Spleen (tissue), 11 donors: ENCODE results near the gene TDRD1. TPM values are rescaled to one million over a fixed set of nuclear protein-coding genes. Genes with fewer than 3 reads are reported as not detected.
"Not testable (repeated sequence)": the region's sequence is repeated elsewhere in the genome, so short reads cannot be mapped to it uniquely, and the experiment has no call there.

ENCODE experiments used
- DNase-seq: peaks from one replicate; pipeline ENCODE4 v3.0.0-alpha.2; 2020
- H3K27ac ChIP-seq, 8 donors: fragments of 200-600 bp; sonication (generic) in 7 of 8; 1 replicate in 4 of 8; 2 replicates in 4 of 8; pipeline versions ENCODE4 v1.5.0 to v1.8.0; 2016 to 2021; ENCODE audit warnings: inconsistent platforms in 4 of 8, mild to moderate bottlenecking in 4 of 8, moderate library complexity in 1 of 8
- H3K27me3 ChIP-seq, 7 donors: fragments of 200-600 bp; sonication (generic) in 6 of 7; replicated peaks in 1 of 7; 1 replicate in 4 of 7; 2 replicates in 3 of 7; pipeline versions ENCODE4 v1.5.0 to v1.8.0; 2016 to 2021; ENCODE audit warnings: inconsistent platforms in 3 of 7, mild to moderate bottlenecking in 1 of 7
- H3K36me3 ChIP-seq, 6 donors: fragments of 200-600 bp; sonication (generic) in 5 of 6; 1 replicate in 4 of 6; 2 replicates in 2 of 6; pipeline versions ENCODE4 v1.5.0 to v1.8.0; 2016 to 2021; ENCODE audit warnings: inconsistent platforms in 2 of 6
- H3K4me1 ChIP-seq, 6 donors: fragments of 200-600 bp; sonication (generic) in 5 of 6; 1 replicate in 3 of 6; 2 replicates in 3 of 6; pipeline versions ENCODE4 v1.5.0 to v1.8.0; 2016 to 2021; ENCODE audit warnings: inconsistent platforms in 3 of 6
- H3K4me3 ChIP-seq, 8 donors: fragments of 200-600 bp; sonication (generic) in 7 of 8; 1 replicate in 4 of 8; 2 replicates in 4 of 8; pipeline versions ENCODE4 v1.5.0 to v1.8.0; 2016 to 2021; ENCODE audit warnings: inconsistent platforms in 4 of 8, mild to moderate bottlenecking in 4 of 8, moderate library complexity in 2 of 8
- H3K9me3 ChIP-seq, 8 donors: fragments of 200-600 bp; sonication (generic) in 7 of 8; 1 replicate in 4 of 8; 2 replicates in 4 of 8; pipeline versions ENCODE4 v1.5.0 to v1.8.0; 2016 to 2021; ENCODE audit warnings: inconsistent platforms in 4 of 8
- POLR2A ChIP-seq, 3 donors: fragments of 450-650 bp; IDR thresholded peaks; one replicate each; pipeline ENCODE4 v1.5.1; 2017; ENCODE audit warnings: antibody characterized with exemption in 3 of 3, mild to moderate bottlenecking in 1 of 3
- POLR2AphosphoS5 ChIP-seq, 3 donors: sonication (generic); formaldehyde crosslinking; IDR thresholded peaks; one replicate each; pipeline ENCODE4 v1.5.1; 2017; ENCODE audit warnings: antibody characterized with exemption in 3 of 3
- WGBS, 5 donors: extraction: QIAGEN DNeasy Blood & Tissue Kit in 3 of 5; methylation state at CpG; one replicate each; pipeline versions ENCODE4 v1.1.5 to v1.1.7; 2013 to 2018; 5-methylcytosine and 5-hydroxymethylcytosine counted together
- intact Hi-C: fragments of 100-400 bp; cut with DNase I; formaldehyde crosslinking; loops from one replicate; pipeline ENCODE4 v1.15.0; 2023; ENCODE audit warnings: low total_unique reads
- polyA plus RNA-seq, 3 donors: library from polyadenylated mRNA; stranded (reverse); fragments of 200-250 nt; gene quantifications; one replicate each; pipeline ENCODE4 v1.2.1, GENCODE V29; 2013
- total RNA-seq, 7 donors: library from RNA; depleted of rRNA in 3 of 7; stranded (reverse); fragments of >200 nt in 3 of 7; fragmentation: NEBNext Ultra II Directional in 4 of 7; extraction: Animal tissue kit (Norgen Biotek cat#: 25700) in 4 of 7; gene quantifications; one replicate each; pipeline versions ENCODE4 v1.1.0 to v1.2.1, GENCODE V29; 2016 to 2021
- TF ChIP-seq, protein P1 (sequence below), 11 experiments: fragments of 200-600 bp in 7 of 11; fragments of 450-650 bp in 4 of 11; sonication (generic) in 4 of 11; IDR thresholded peaks in 8 of 11; conservative IDR thresholded peaks in 3 of 11; 1 replicate in 7 of 11; 2 replicates in 4 of 11; pipeline versions ENCODE4 v1.4.0 to v1.8.0; 2016 to 2021; ENCODE audit warnings: antibody characterized with exemption in 11 of 11, inconsistent platforms in 4 of 11, mild to moderate bottlenecking in 1 of 11
- donor health status: healthy with polysubstance abuse.
- donor health status: DM: no; HTN: no; CAD: no; lungs with moderate emphysema.
- donor health status: DM: no; HTN: no; CAD: no.
- donor health status: Bipolar disorder and iron deficiency.
- donor health status: healthy.
- donor health status: DM: no; HTN: no; CAD: no.
- donor health status: DM: yes; HTN: yes; CAD: no.

Gene TDRD1
- total and polyA plus RNA-seq, 10 donors = 0.02 to 3.9 (median 0.92) TPM

DNA sequence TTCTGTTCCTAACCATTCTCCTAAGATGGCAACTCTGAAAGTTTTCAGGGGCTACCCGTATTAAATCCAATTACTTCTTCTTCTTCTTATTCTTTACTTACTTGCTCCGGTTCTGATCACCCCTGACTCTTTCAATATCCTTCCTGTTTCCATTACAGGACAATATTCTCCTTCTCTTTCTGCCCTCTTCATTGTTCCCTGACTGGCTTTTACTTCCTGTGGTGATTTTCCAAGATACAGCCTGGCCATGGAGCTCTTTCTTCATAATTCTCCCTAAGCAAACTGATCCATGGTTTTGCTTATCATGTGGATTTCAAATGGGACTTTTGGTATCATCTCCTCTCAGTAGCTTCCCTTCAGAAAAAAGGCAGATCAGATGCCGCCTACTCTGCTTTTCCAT lies 40.6 kb upstream of the TDRD1 start:
- WGBS, 5 donors = 66 to 85% (median 72%) methylated on average over 3 of the region's 3 CpGs
- H3K4me1 ChIP-seq = peaks cover 0 to 4% (median 0%) of the 10 kb centered on the region in 6 donors
- no peak for DNase-seq
- H3K27ac ChIP-seq = no peak overlapping the region
- H3K36me3 ChIP-seq = peaks cover 3 to 98% (median 42%) of the 10 kb centered on the region in 6 donors
- intact Hi-C loops = no loop called here
- H3K9me3 ChIP-seq = no peaks in the 10 kb centered on the region
- H3K4me3 ChIP-seq = no peak overlapping the region
- no peaks in the 10 kb centered on the region for H3K27me3 ChIP-seq
- no peak for TF ChIP-seq POLR2AphosphoS5 (IDR thresholded peaks at IDR 0.05)

DNA sequence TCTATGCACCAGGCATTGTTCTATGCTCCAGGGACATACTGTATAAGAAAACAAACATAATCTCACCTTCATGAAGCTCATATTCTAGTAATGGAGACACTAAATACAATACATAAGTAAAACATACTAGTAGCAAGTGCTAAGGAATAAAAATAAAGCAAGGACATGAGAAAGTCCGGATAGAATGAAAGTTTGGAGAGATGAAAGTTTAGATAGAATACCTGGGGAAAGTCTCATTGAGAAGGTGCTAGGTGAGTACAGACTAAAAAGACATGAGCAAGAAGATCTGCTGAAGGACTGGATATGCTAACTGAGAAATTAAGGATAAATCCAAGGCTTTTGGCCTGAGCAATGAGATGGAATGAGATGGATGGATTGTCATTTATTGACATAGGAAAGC lies 39.1 kb upstream of the TDRD1 start:
- Histone ChIP-seq H3K4me3 (no peak overlapping the region), H3K9me3 (no peaks in the 10 kb centered on the region), H3K27ac (no peak overlapping the region), H3K4me1 (peaks cover 0 to 4% (median 0%) of the 10 kb centered on the region in 6 donors), H3K27me3 (no peaks in the 10 kb centered on the region), H3K36me3 (peaks cover 0 to 98% (median 45%) of the 10 kb centered on the region in 6 donors)
- intact Hi-C loops = no loop called here
- WGBS, 5 donors = 90 to 100% (median 94%) methylated on average over 1 of the region's 1 CpG
- no peak for DNase-seq
- TF ChIP-seq, protein P1, sequence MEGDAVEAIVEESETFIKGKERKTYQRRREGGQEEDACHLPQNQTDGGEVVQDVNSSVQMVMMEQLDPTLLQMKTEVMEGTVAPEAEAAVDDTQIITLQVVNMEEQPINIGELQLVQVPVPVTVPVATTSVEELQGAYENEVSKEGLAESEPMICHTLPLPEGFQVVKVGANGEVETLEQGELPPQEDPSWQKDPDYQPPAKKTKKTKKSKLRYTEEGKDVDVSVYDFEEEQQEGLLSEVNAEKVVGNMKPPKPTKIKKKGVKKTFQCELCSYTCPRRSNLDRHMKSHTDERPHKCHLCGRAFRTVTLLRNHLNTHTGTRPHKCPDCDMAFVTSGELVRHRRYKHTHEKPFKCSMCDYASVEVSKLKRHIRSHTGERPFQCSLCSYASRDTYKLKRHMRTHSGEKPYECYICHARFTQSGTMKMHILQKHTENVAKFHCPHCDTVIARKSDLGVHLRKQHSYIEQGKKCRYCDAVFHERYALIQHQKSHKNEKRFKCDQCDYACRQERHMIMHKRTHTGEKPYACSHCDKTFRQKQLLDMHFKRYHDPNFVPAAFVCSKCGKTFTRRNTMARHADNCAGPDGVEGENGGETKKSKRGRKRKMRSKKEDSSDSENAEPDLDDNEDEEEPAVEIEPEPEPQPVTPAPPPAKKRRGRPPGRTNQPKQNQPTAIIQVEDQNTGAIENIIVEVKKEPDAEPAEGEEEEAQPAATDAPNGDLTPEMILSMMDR (IDR thresholded peaks at IDR 0.05 in 8 of 11, conservative IDR thresholded peaks at IDR 0.05 in 3 of 11) = no peak
- TF ChIP-seq POLR2AphosphoS5 (IDR thresholded peaks at IDR 0.05) = no peak

DNA sequence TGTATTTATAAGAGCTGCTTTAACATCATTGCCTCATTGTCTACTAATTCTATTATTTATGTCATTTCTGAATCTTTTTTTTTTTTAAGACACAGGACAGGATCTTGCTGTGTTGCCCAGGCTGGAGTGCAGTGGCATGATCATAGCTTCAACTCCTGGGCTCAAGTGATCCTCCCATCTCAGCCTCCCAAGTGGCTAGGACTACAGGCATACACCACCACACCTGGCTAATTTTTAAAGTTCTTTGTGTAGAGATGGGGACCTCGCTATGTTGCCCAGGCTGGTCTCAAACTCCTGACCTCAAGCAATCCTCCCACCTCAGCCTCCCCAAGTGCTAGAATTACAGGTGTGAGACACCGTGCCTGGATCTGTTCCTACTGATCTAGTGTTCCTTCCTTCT lies 38.3 kb upstream of the TDRD1 start:
- H3K9me3 ChIP-seq, H3K4me3 ChIP-seq, H3K4me1 ChIP-seq, H3K27me3 ChIP-seq, DNase-seq, intact Hi-C loops, H3K27ac ChIP-seq: not testable (repeated sequence)
- peaks cover 0 to 98% (median 42%) of the 10 kb centered on the region in 6 donors for H3K36me3 ChIP-seq
- 85 to 93% (median 92%) methylated on average over 2 of the region's 2 CpGs for WGBS, 5 donors

DNA sequence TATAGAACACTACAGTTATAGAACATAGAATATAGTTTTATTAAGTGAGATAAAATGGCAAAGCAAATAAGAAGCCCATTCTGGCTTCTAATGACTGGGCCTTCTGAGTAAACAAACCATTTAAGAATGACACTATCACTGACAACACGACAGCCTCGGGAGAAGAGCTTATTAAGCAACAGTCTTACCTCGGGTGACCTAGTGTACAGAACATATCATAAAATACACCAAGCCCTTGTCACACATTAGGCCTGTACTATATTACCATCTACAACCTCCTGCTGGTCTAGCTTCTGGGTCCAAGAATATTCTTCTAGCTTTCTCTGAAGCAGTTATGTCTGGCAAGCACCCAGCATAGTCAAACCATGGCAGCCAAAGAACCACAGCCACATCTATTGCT lies 37.1 kb upstream of the TDRD1 start:
- WGBS, 5 donors = 73 to 93% (median 81%) methylated on average over 3 of the region's 3 CpGs
- Histone ChIP-seq H3K4me3 (no peak overlapping the region), H3K36me3 (peaks cover 0 to 98% (median 30%) of the 10 kb centered on the region in 6 donors), H3K4me1 (peaks cover 0 to 4% (median 0%) of the 10 kb centered on the region in 6 donors), H3K27ac (no peak overlapping the region), H3K9me3 (no peaks in the 10 kb centered on the region), H3K27me3 (no peaks in the 10 kb centered on the region)
- TF ChIP-seq POLR2A (IDR thresholded peaks at IDR 0.05) (no peak), POLR2AphosphoS5 (IDR thresholded peaks at IDR 0.05) (no peak)
- TF ChIP-seq, protein P1 (IDR thresholded peaks at IDR 0.05 in 8 of 11, conservative IDR thresholded peaks at IDR 0.05 in 3 of 11) = no peak
- DNase-seq = no peak
- intact Hi-C loops = no loop called here

DNA sequence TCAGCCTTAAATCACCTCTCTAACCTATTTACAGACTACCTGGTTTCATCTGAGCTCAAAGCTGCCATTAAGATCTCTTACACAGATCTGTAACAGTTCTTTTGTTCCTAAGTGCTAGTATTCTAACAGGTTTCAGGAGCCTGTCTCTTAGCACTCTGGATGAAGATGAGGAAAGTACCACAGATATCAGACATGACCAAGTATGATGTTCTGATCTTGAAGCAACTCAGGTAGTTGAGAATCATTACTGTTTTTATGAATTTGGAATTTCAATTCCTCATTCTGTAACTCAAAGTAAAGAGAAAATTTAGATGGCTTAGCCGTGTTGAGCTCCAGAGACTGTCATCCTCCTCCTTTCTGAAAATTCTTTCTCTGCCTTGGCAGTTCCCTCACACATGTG lies 36.0 kb upstream of the TDRD1 start:
- no peaks in the 10 kb centered on the region for H3K9me3 ChIP-seq
- no peak overlapping the region for H3K27ac ChIP-seq
- peaks cover 0 to 98% (median 35%) of the 10 kb centered on the region in 6 donors for H3K36me3 ChIP-seq
- H3K4me1 ChIP-seq = peaks cover 0 to 4% (median 0%) of the 10 kb centered on the region in 6 donors
- H3K27me3 ChIP-seq = no peaks in the 10 kb centered on the region
- intact Hi-C loops = no loop called here
- TF ChIP-seq POLR2A (IDR thresholded peaks at IDR 0.05) (no peak), POLR2AphosphoS5 (IDR thresholded peaks at IDR 0.05) (no peak)
- TF ChIP-seq, protein P1 (IDR thresholded peaks at IDR 0.05 in 8 of 11, conservative IDR thresholded peaks at IDR 0.05 in 3 of 11) = no peak
- H3K4me3 ChIP-seq = no peak overlapping the region
- WGBS, 5 donors = 83 to 97% (median 92%) methylated on average over 1 of the region's 1 CpG
- DNase-seq = no peak

DNA sequence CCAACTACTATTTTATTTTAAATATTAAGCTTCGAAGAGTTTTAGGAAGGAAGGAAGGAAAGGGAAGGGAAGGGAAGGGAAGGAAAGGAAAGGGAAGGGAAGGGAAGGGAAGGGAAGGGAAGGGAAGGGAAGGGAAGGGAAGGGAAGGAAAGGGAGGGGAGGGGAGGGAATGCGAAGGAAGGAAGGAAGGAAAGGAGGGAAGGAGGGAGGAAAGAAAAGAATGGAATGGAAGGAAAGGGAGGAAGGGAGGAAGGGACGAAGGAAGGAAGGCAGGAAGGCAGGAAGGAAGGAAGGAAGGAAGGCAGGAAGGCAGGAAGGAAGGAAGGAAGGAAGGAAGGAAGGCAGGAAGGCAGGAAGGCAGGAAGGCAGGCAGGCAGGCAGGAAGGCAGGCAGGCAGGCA lies 29.7 kb upstream of the TDRD1 start:
- 66 to 84% (median 72%) methylated on average over 3 of the region's 3 CpGs for WGBS, 5 donors
- H3K9me3 ChIP-seq, H3K4me3 ChIP-seq, DNase-seq, H3K27me3 ChIP-seq, intact Hi-C loops, H3K4me1 ChIP-seq, H3K27ac ChIP-seq: not testable (repeated sequence)
- peaks cover 0 to 93% (median 44%) of the 10 kb centered on the region in 6 donors for H3K36me3 ChIP-seq
